HG03066 (cell line): ENCODE data around the gene SNX5.

Source experiments
- ATAC-seq: cut with Tn5 transposase; IDR thresholded peaks from one replicate; pipeline ENCODE4 v1.9.1; 2021; ENCODE audit warnings: low read depth; ENCODE audit not compliant: unreplicated experiment

SNX5 gene

GRCh38 chr20:17993546-17993945 is 25.0 kb upstream of the SNX5 start:
- no peak for ATAC-seq

GRCh38 chr20:17992847-17993513 is 24.4 kb upstream of the SNX5 start:
- ATAC-seq: no peak

- ATAC-seq: no peak
Observed at GRCh38 chr20:17992224-17992637, 23.6 kb upstream of the SNX5 start.

DNA sequence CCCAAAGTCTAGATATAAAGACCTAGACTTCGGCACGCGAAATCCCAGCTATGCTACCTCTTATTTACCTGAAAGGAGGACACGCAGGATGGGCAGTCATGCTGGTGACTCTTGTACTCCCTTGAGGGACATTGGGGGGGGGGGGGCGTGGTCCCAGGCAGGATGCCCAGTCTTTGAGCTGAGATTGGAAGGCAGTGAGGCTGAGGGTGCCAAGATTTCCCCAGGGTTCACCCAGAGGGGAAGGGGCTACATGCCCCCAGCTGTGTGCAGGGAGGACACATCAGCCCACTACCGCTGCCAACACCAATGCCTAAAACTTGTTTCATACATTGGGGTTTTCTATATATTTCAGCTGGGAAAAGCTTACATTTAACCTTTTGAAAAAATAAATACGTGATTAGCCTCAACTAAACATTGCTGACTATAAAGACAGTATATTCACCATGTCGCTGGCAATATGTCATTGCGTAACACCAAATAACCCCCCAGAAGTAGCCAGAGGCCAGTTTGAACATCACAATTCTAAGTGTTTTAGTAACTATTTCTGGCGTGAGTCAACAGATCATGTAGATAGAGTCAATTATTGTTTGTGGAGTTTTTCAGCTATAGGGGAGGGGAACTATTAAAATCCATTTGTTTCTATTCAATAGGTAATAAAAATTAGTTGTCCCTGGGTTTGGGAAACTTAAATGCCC is 21.8 kb upstream of the SNX5 start:
- no peak for ATAC-seq

DNA sequence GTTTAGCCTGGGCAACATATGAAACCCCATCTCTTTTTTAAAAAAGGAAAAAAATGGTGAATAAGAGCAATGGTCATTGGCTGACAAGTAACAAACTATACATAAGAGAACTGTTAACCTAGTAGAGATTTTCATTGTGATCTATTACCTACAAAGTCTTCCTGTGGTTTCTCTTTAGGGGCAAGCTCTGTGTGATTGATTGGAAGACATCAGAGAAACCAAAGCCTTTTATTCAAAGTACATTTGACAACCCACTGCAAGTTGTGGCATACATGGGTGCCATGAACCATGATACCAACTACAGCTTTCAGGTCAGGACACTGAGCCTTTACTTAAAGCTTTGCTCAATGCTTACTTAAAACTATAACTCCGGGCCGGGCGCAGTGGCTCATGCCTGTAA is 19.4 kb upstream of the SNX5 start:
- ATAC-seq: no peak

DNA sequence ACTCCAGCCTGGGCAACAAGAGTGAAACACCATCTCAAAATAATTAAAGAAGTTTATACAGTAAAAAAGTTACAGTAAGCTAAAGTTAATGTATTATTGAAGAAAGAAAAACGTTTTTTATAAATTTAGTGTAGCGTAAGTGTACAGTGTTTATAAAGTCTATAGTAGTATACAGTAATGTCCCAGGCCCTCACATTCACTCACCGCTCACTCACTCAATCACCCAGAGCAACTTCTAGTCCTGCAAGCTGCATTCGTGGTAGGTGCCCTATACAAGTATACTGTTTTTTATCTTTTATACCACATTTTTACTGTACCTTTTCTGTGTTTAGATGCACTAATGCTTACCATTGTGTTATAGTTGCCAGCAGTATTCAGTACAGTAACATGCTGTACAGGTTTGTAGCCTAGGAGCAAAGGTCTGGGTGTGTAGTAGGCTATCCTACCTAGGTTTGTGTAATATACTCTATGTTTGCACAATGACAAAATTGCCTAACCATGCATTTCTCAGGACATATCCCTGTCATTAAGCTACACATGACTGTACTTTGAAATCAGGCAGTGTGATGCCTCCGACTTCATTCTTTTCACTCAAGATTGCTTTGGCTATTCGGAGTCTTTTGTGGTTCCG is 16.9 kb upstream of the SNX5 start:
- no peak for ATAC-seq

- ATAC-seq: no peak
Observed at GRCh38 chr20:17976305-17976704, 7.7 kb upstream of the SNX5 start.

DNA sequence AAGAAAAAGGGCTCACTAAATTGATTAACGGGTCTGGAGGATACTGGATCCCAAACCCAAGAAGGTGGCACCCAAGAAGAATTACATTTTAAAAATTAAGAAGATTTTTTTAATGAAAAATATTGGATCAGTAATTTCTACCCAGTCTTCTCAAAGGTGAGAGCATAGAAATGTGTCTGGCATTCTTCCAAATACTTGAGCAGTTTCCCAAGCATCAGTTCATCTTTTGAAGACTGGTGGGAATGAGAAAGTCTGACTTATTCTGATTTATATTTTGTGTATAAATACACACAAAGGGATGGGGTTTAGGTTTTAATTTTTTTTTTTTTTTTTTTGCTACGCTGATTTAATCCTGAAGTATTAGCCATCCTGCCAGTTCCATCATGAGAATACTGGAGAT is 3.5 kb upstream of the SNX5 start:
- ATAC-seq: no peak

DNA sequence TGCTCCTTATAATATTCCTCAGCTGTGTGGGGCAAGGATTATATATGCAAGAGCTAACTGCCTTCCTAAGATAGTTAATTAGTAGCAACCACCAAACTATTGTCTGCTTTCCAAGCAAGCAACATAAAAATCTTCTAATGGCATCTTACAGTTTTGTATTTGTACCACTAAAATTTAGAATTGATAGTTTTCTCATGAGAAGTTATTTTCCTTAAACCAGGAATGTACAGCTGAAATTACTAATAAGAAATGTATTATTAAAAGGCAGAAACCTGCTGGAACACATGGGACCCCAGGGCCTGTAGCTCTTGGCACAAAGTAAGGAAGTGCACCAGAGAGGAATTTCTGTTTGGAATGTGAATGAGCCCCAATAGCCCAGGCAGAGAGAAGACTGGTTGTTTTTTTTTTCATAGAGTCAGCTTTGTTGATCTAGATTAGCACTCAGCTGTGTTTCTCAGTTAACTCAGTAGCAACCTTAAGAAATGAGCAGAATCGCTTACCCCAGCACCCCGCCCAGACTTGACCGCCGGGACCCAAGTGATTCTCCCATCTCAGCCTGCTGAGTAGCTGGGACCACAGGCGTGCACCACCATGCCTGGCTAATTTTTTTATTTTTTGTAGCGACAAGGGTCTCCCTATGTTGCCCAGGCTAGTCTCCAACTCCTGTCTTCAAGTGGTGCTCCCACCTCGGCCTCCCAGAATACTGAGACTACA is 2.9 kb upstream of the SNX5 start:
- no peak for ATAC-seq

DNA sequence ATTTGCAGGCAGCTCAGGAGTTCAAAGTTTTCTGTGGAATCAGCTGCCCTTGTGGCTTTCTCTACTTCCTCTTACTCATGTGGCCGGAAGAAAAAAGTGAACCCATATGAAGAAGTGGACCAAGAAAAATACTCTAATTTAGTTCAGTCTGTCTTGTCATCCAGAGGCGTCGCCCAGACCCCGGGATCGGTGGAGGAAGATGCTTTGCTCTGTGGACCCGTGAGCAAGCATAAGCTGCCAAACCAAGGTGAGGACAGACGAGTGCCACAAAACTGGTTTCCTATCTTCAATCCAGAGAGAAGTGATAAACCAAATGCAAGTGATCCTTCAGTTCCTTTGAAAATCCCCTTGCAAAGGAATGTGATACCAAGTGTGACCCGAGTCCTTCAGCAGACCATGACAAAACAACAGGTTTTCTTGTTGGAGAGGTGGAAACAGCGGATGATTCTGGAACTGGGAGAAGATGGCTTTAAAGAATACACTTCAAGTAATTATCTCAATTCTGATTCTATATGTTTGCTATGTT is 1.4 kb upstream of the SNX5 start:
- no peak for ATAC-seq

DNA sequence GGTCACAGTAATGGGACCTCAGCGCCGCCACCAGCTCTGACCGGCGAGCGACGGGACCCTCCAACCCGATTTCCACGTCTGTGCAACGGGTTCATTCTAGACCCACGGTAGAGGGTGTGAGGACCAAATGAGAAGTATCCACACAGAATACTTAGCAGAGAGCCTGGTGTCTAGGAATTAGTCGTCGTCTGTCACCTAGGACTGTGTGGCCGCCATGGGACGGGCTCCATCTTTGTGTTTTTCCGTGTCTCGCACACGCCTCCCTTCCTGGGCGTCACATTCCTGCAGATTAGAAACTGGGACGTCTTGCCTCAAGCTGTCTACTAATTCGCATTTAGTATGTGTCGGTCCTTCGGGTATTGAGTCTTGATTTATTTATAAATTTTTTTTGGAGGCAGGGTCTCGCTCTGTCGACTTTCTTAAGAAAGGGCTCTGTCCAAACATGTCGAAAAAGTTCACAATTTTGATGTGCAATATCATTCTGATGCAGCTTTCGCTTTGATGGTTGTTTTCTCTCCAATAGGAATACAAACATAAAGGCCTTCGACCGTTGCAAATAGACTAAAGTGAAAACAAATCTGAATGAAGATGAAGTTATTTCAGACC is 787 bp upstream of the SNX5 start:
- ATAC-seq: peak; percentile 0

GRCh38 chr20:17967521-17968365 is 851 bp downstream of the SNX5 start:
- ATAC-seq: no peak

DNA sequence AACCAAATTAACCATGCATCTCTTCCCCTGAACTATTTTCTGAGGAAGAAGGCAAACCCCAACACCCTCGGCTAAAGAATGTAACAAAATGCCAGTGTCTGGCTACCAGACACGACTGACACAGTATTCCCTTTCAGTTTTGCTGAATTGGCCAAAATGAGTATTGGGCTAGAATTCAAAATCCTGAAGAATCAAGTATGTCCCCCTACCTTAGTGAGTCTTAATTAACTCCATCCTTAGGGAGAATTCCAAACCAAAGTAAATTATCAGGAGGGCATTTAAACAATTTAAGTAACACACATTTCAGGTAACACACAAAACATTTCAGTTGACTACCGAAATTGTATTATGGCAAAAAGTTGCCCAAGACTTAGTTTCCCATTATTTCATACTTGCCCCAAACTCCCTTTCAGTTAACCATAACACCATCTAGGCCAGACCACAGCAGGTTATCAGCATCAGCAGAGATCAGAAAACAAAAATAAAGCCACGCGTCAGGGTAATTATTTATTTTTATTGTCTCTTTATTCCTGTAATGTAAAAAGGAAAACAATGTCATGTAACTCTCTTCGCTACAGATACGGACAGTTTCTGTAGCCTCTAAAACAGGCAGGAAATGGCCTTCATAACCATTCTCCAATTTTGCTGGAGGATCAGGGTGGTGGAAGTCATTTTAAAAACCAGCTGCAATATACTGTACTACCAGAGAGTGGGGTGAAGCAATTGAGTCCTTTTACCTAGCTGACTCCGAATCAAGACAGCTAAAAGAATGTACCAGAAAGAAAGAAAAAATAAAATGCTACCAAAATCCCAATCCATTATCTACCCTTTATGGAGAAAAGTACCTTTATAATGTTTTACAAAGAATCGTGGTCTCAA is 1.9 kb downstream of the SNX5 start:
- no peak for ATAC-seq

DNA sequence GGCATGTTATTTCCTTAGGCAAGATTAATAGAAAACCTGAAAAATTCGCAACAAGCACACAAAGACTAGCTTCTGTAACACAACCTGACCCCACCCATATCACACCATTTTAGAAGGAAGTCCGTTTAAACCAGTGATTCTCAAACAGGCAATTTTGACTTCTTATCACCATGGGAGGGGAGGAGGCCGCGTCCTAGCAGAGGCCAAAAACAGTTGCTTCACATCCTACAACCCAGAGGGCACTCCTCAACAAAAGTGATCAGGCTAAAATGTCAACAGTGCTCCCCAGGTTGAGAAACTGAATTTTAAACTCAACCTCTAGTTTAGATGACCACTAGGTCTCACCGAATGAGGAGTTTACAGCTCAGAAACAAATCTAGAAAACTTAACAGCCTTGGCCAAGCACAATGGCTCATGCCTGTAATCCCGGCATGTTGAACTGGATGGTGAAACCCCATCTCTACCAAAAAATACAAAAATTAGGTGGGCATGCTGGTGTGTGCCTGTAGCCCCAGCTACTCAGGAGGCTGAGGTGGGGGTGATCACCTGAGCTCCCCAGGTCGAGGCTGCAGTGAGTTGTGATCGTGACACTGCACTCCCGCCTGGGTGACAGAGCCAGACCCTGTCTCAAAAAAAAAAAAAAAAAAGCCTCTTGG is 3.4 kb downstream of the SNX5 start:
- no peak for ATAC-seq

DNA sequence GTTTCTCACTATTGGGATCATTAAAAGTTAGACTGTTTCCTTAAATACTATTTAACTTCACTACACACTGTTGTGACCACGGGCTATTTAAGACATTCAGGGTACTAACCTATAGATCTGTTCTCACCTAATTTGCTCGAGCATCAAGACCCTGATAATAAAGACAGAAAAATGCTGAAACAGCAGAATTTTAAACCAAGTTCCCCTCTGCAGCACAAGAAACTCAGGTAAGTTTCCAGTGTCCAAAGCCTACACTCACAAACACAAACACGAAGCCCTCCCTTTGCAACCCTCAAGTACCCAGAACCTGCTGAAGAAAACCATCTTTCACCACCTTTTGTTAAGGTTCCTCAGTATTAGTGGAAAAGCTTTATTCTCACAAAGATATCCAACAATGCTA is 4.0 kb downstream of the SNX5 start:
- no peak for ATAC-seq

- no peak for ATAC-seq
Observed at GRCh38 chr20:17964073-17964472, 4.5 kb downstream of the SNX5 start.

GRCh38 chr20:17963114-17963897 is 5.3 kb downstream of the SNX5 start:
- no peak for ATAC-seq

GRCh38 chr20:17961587-17961940 is 7.0 kb downstream of the SNX5 start:
- ATAC-seq: no peak
